OCI-M2 (cell line): Measurements from ENCODE around the gene RUSC1.
"Not testable (repeated sequence)": the region's sequence is repeated elsewhere in the genome, so short reads cannot be mapped to it uniquely, and the experiment has no call there.

Experiments used
- DNase-seq: peaks from one replicate; lab custom pipeline; 2025; ENCODE audit not compliant: unreplicated experiment; lab: John Stamatoyannopoulos, UW

The RUSC1 gene

GRCh38 chr1:155320661-155321617, at the start of gene RUSC1:
TSS of gene RUSC1 (plus strand) at chr1:155320894. CDS start at chr1:155321774, 880 bp downstream.
- DNase-seq = no peak

DNA sequence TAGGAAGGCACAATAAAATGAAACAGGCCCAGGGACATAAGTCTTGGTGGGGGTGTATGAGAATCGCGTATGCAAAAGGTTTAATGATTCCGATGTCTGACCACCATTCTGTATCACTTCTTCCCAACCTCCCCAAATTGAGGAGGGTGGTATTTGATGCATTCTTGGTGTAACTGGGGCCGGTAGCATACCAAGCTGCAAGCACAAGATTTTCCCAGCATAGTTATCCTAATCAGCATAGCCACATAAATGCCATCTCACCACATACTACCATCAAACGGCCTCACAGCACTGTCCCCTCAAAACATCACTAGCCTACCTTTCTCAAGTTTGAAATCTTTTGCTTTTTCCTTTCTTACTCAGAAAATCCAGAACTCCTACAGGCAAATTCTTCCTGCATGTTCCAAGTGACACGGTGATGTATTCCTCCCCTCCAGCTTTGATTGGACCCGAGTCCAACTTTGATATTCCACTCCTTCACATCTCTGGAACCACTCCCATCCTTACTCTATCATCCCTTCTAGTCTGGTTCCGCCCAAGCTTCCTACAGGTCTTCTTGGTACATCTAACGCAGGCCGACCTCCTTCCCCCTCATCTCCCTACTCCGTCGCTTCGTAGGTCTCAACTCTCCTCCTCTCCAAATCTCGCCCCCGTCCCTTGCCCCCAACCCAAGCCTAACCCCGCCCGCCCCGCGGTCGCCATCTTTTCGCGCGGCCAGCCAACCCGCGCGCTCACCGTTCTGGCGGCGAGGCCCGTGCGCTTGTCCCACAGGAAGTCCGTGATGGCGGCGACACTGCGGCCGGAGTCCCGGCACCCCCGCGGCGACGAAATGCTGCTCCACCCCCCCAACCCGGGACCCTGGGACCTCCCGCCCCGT, 48.0 kb upstream of the RUSC1 start:
- no peak for DNase-seq

DNA sequence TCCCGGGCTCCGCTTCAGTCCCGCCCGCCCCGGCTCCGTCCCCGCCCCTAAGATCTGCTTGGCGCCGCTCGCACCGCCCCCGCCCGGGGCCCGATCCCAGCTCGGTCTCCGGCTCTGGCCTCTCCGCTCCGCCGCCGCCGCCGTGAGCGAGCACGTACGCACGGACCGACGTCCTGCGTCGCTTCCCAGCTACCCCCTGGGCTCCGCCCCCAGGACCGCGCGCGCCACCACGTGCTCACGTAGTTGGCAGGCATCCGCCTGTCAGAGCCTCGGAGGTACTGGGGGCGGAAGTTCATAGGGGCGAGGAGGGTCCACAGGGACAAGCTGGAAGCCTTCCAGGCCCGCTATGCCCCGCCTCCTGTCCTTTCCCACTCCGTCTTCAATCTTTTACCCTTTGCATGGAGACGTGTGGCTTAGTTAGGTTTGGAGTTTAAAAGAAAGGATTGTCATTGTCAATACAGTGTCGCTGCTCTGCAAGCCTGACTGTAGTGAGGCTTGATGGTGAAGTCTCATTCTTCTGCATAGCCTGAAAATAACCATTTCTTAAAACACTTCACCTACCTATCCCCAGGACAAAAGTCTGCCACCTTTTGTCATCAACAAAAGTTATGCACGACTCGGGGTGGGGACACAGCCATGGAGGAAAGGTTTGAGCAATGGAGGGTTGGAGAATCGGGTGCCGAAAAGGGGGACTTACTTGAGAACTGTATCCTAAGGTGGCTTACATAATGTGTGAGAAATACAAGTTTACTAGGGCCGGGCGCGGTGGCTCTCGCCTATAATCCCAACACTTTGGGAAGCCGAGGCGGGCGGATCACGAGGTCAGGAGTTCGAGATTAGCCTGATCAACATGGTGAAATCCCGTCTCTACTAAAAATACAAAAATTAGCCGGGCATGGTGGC, 47.1 kb upstream of the RUSC1 start, which contains the start of gene CLK2:
Gene CLK2 (minus strand): TSS at position 162 of the 903 bp plus-strand sequence. CDS start 2,527 bp downstream, outside the sequence.
- peak; percentile 59 for DNase-seq

DNA sequence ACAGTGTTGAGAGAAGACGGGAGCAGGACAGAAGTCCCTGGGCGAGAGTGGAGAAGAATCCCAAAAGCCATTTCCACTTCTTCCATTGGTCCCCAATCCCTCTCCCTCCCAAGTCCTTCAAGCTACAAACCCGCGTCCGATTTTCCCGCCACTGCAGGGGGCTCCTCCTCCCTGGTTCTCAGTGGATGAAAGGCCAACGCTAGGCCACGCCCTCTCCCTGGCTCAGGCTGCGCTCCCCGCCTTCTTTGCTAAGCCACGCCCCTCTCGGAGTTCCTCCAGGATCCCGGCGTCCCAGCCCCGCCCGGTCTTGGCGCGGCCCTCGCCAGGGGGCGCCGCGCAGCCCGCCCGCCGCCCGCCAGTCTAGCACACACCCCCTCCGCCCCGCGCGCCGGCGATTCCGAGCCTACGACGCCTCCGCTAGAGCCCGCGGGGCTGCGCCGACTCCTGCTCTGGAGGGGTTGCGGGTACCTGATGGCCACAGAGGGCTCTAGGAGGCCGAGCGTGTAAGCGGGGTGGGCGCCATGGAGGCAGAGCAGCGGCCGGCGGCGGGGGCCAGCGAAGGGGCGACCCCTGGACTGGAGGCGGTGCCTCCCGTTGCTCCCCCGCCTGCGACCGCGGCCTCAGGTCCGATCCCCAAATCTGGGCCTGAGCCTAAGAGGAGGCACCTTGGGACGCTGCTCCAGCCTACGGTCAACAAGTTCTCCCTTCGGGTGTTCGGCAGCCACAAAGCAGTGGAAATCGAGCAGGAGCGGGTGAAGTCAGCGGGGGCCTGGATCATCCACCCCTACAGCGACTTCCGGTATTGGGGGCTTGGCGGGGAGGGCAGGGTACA, 43.4 kb upstream of the RUSC1 start, which contains the start of gene HCN3:
Gene HCN3 (plus strand): TSS at position 394 of the 832 bp plus-strand sequence. CDS start 128 bp downstream, at position 522.
- peak; percentile 69 for DNase-seq

DNA sequence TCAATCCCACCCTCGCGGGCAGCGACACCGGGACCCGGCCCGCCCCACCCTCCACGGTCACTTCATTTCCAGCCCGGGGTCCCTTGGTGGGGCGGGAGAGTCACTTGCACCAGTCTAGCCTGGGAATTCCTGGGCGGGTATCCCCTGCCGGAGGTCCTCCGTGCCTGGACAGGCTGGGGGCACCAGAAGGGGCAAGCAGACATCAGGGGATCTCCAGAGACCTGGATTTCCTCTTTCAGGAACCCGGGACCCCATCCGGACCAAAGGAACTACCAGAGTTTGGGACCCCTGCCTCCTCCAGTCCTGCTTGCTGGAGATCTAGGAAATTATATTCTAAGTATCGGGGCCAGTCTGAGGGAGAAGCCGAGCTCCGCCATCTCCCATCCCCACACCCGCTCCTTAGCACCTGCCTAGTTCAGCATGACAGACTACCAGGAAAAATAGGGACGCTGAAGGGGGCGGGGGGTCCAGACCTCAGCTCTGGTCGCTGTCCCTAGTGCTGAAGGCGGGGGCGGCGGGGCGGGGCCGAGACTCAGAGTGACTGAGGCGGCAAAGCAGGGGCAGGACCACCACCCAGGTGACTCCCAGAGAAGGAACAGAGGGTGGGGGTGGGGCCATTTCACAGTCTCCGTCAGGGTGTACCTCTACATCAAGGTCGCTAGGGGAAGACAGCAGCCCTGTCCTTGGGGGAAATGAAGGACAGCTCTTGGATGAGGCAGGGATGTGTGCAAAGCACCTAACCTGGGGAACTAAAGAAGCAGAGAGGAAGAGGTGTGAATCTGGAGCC, 42.6 kb upstream of the RUSC1 start:
- DNase-seq = no peak

DNA sequence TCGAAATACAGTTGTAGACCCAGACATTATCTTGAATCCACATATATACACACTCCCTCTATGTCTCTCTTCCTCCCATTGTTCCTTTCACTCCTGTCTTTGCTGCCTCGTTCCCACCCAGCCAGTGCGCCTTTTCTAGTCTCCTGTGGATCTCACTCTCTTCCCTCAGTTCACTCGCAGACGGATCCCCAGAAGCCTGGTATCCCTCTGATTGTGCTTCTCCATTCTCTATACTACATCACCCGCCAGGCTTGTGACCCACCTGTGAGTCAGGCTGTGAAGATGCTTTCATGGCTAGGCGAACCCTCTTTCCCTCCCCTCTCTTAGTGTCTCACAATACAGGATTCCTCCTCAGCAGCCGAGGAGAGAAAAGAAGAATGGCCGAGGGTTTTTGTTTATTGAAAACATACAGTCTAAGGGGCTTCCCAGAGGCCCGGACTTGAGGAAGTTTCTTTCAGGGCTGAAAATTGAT, 42.0 kb upstream of the RUSC1 start:
- no peak for DNase-seq

DNA sequence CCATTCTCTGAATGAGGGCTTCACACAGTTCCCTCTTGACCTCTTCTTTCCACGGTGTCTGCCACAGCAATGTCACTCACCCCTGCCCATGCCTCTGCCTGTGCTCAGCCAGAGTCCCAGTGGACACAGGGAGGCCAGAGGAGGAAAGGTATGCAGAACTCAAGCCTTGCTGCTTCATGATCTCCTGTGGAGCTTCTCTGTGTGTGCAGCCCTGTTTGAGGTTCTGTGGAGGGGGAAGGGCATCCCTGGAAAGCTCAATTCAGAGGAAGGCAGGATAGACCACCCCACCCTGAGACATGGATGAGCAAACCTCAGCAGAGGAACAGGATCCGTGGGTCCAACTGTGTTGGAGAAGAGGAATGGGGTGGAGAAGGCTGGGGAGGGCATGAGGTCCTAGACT, 41.4 kb upstream of the RUSC1 start:
- no peak for DNase-seq

DNA sequence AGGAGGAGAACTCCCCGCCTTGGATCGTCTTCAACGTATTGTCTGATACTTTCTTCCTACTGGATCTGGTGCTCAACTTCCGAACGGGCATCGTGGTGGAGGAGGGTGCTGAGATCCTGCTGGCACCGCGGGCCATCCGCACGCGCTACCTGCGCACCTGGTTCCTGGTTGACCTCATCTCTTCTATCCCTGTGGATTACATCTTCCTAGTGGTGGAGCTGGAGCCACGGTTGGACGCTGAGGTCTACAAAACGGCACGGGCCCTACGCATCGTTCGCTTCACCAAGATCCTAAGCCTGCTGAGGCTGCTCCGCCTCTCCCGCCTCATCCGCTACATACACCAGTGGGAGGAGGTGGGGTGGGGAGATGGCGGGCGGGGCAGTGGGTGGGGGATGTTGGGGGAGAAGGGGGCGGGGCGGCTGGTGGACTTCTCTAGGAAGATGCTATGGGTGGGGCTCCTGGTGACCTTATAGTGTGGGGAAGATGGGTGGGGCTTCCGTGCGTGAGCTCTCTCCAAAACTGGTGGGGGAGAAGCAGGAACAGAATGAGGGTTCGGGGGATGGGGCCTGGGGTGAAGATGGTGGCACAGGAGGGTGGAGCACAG, 38.1 kb upstream of the RUSC1 start:
- no peak for DNase-seq

GRCh38 chr1:155284476-155284875, 36.2 kb upstream of the RUSC1 start:
- DNase-seq = no peak

GRCh38 chr1:155285063-155285462, 35.6 kb upstream of the RUSC1 start:
- DNase-seq = no peak

DNA sequence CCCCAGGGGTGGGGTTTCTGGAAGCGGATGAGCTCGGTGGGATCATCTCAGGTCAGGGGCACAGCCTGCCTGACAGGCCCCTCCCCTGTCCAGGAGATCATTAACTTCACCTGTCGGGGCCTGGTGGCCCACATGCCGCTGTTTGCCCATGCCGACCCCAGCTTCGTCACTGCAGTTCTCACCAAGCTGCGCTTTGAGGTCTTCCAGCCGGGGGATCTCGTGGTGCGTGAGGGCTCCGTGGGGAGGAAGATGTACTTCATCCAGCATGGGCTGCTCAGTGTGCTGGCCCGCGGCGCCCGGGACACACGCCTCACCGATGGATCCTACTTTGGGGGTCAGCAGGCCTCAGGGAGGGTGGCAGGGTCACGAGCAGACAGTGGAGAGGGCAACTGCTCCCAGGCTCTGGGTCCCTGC, 35.1 kb upstream of the RUSC1 start:
- no peak for DNase-seq

GRCh38 chr1:155286544-155286943, 34.1 kb upstream of the RUSC1 start:
- DNase-seq = no peak

- DNase-seq = no peak
These were observed 32.6 kb upstream of the RUSC1 start for GRCh38 chr1:155287987-155288543.

DNA sequence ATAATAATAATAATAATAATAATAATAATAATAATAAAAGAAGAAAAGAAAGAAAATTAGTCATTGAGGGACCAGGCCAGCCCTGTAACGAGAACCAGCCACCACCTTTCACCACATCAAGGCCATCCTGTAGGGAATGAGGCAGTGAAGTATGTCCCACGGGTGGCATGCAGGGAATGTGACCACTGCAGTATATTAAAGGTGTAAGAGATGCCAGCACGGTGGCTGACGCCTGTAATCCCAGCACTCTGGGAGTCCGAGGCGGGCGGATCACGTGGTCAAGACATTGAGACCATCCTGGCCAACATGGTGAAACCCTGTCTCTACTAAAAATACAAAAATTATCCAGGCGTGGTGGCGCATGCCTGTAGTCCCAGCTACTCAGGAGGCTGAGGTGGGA, 29.7 kb upstream of the RUSC1 start:
- DNase-seq = not testable (repeated sequence)

DNA sequence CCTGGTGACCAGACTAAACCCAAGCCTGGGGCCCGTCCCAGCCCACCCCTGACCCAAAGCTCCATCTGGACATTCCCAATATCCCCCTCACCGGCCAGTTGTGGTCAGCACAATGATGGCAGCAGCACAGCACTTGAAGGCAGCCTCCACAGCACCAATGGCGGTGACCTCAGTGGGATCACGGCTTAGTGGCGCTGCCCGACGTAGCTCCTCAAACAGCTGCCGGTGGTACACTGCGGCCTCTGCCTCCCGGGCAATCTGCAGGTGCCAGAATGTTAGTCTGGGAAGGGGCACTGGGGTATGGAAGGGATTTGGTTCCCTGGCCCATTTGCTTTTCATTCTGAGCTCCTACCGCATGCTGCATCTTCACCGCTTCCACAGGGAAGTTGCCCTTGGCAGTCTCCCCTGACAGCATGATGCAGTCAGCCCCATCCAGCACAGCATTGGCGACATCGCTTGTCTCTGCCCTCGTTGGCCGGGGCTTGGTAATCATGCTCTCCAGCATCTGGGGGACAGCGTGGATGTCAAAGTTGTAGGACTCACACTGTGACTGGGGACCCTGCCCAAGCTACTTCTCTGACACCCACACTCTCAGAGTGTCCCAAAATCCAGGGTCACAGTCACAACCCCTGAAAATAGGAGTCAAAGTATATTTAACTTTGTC, 27.5 kb upstream of the RUSC1 start:
- no peak for DNase-seq

- no peak for DNase-seq
These were observed 26.0 kb upstream of the RUSC1 start for GRCh38 chr1:155294520-155295182.
